Ishikawa (cell line): ENCODE measurements around the gene TIPRL.

Source experiments
- CEBPB ChIP-seq: IDR thresholded peaks from 2 replicates; pipeline ENCODE4 v1.6.1; 2012
- CREB1 ChIP-seq: IDR thresholded peaks from 2 replicates; pipeline ENCODE4 v1.6.1; 2012; ENCODE audit warnings: low read depth
- EGR1 ChIP-seq: IDR thresholded peaks from 2 replicates; pipeline ENCODE4 v1.6.1; 2012
- EP300 ChIP-seq: IDR thresholded peaks from 2 replicates; pipeline ENCODE4 v1.6.1; 2012; ENCODE audit warnings: borderline replicate concordance
- FOXM1 ChIP-seq: IDR thresholded peaks from 2 replicates; pipeline ENCODE4 v1.6.1; 2012; ENCODE audit warnings: low read depth, borderline replicate concordance
- NFIC ChIP-seq: IDR thresholded peaks from 2 replicates; pipeline ENCODE4 v1.6.1; 2012
- RAD21 ChIP-seq: IDR thresholded peaks from 2 replicates; pipeline ENCODE4 v1.6.1; 2012; ENCODE audit warnings: low read depth
- TAF1 ChIP-seq: IDR thresholded peaks from 2 replicates; pipeline ENCODE4 v1.6.1; 2012; ENCODE audit warnings: low read depth, mild to moderate bottlenecking
- TCF12 ChIP-seq: IDR thresholded peaks from 2 replicates; pipeline ENCODE4 v1.6.1; 2012; ENCODE audit warnings: low read depth
- TEAD4 ChIP-seq: IDR thresholded peaks from 2 replicates; pipeline ENCODE4 v1.6.1; 2012
- YY1 ChIP-seq: IDR thresholded peaks from 2 replicates; pipeline ENCODE4 v1.6.1; 2012; ENCODE audit warnings: low read depth
- ZBTB7A ChIP-seq: IDR thresholded peaks from 2 replicates; pipeline ENCODE4 v1.6.1; 2012; ENCODE audit warnings: low read depth
- TF ChIP-seq, protein P1 (sequence below): IDR thresholded peaks from 2 replicates; pipeline ENCODE4 v1.6.1; 2012; ENCODE audit warnings: low read depth, mild to moderate bottlenecking
- TF ChIP-seq, protein P2 (sequence below): IDR thresholded peaks from 2 replicates; pipeline ENCODE4 v1.6.1; 2012
- TF ChIP-seq, protein P3 (sequence below): IDR thresholded peaks from 2 replicates; pipeline ENCODE4 v1.6.1; 2012

TIPRL gene

DNA sequence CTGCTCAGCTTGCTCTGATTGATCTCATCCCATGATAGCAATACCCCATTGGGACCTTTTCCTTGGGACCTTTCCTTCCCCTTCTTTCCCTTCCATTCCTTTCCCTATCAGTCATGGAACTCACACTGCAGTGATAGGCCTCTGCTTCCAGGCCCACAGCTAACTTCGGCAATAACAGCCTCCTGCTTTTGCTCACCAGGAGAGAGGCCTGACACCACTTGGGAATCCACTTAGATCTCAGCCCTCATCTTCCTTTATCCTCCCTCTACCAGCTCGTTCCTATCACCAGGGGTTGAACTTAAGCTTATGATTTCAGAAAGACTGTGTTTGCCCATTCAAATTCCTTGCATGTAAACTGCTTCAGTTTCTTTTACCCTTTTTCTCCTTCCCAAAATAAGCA is 11.0 kb upstream of the TIPRL start:
- TF ChIP-seq TAF1 (no peak), CREB1 (no peak), TCF12 (no peak), FOXM1 (no peak), RAD21 (no peak), NFIC (no peak)
- TF ChIP-seq, protein P1, sequence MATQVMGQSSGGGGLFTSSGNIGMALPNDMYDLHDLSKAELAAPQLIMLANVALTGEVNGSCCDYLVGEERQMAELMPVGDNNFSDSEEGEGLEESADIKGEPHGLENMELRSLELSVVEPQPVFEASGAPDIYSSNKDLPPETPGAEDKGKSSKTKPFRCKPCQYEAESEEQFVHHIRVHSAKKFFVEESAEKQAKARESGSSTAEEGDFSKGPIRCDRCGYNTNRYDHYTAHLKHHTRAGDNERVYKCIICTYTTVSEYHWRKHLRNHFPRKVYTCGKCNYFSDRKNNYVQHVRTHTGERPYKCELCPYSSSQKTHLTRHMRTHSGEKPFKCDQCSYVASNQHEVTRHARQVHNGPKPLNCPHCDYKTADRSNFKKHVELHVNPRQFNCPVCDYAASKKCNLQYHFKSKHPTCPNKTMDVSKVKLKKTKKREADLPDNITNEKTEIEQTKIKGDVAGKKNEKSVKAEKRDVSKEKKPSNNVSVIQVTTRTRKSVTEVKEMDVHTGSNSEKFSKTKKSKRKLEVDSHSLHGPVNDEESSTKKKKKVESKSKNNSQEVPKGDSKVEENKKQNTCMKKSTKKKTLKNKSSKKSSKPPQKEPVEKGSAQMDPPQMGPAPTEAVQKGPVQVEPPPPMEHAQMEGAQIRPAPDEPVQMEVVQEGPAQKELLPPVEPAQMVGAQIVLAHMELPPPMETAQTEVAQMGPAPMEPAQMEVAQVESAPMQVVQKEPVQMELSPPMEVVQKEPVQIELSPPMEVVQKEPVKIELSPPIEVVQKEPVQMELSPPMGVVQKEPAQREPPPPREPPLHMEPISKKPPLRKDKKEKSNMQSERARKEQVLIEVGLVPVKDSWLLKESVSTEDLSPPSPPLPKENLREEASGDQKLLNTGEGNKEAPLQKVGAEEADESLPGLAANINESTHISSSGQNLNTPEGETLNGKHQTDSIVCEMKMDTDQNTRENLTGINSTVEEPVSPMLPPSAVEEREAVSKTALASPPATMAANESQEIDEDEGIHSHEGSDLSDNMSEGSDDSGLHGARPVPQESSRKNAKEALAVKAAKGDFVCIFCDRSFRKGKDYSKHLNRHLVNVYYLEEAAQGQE, result no peak

DNA sequence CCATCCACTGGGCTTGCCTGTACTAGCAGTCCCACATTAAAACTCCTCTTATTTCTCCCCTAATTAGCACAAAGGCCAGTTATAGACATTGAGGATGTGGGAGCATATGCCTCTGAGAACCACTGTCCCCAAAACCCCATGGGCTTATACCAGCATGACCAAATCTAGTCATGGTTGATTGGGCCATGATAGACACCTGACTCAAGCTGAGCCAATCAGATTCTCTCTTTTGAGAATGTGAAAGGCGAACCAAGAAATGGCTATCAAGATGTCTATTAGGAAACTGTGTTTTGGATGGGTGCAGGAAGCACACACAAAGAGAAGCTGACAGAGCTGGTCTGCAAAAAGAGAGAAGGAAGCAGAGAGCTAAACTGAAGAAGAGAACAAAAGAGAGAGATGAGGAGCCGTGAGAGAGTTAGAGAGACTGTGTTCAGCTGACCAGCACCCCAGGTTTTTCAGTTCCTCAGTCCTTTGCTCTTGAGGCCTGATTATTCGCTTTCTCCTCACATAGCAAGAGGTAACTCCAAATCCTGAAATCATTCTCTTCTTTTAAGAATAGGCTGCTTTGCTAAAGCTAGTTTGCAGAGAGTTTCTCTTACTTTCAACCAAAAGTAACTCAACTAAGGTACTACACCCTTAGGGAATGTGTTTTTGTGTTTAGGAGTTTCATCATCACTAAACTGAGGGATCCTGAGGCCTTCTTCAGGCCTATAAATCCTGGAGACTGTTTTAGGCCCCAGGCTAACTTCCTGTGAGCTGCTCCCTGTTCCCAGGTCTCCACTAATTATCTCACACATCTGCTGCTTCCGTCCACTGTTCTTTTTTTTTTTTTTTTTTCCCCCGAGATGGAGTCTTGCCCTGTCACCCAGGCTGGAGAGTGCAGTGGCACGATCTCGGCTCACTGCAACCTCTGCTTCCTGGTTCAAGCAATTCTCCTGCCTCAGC is 7.9 kb upstream of the TIPRL start:
- TF ChIP-seq FOXM1 (no peak), TAF1 (no peak), TEAD4 (no peak), ZBTB7A (no peak), EP300 (no peak), YY1 (no peak), RAD21 (no peak)
- TF ChIP-seq, protein P2, sequence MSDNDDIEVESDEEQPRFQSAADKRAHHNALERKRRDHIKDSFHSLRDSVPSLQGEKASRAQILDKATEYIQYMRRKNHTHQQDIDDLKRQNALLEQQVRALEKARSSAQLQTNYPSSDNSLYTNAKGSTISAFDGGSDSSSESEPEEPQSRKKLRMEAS, result no peak
- TF ChIP-seq, protein P3, sequence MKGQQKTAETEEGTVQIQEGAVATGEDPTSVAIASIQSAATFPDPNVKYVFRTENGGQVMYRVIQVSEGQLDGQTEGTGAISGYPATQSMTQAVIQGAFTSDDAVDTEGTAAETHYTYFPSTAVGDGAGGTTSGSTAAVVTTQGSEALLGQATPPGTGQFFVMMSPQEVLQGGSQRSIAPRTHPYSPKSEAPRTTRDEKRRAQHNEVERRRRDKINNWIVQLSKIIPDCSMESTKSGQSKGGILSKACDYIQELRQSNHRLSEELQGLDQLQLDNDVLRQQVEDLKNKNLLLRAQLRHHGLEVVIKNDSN, result no peak

DNA sequence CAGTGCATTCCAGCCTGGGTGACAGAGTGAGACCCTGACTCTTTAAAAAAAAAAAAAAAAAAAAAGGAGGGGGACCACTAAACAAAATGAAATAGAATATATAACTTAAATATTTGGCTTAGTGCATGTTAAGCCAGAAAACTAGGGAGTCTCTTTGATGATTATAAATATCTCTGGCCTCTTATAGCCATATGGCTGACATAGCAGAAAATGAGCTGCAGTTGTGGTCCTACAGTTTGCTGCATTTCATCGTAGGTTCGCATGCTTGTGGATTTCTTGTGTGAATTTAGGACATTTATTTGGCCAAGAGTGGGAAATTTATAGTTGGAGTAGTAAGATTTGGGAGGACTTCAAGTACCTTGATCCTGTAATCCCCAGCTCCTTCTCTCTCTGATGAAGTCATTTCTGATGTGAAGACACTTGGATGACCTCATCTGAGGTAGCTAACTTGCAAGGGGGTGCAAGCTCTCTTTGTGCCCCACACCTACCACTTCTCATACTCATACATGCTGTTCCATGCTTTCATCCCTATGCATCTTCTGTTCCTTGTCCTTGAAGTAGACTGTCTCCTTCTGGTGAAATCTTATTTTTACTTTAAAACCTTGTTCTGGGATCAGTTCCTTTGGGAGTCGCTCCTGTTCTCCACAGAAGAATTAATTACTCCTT is 6.4 kb upstream of the TIPRL start:
- TF ChIP-seq TEAD4, result no peak
- no peak for TF ChIP-seq RAD21
- TF ChIP-seq, protein P1, result no peak
- TF ChIP-seq CREB1, result no peak
- TF ChIP-seq NFIC, result no peak
- no peak for TF ChIP-seq YY1
- TF ChIP-seq FOXM1, result no peak
- no peak for TF ChIP-seq CEBPB
- no peak for TF ChIP-seq EP300
- no peak for TF ChIP-seq ZBTB7A
- TF ChIP-seq, protein P2, result no peak
- TF ChIP-seq, protein P3, result no peak
- no peak for TF ChIP-seq TAF1
- no peak for TF ChIP-seq EGR1
- TF ChIP-seq TCF12, result no peak

DNA sequence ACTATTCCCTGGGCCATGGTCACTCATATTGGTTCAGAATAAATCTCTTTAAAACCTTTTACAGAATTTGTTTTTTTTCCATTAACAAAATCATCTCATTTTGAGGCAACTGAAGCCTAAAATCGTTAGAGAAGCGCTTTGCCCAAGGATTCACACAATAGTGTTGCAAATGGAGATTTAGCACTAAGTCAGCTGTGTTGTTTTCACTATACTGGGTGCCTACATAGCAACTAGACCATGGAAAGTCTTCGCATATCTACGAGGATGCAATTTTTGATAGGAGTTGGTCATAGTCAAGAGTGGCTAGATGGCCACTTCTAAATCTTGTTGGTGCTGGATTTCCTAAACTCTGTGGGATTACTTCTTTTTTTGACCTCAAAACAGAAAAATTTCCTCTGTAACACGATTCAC is 530 bp upstream of the TIPRL start:
- TF ChIP-seq CEBPB, result no peak
- TF ChIP-seq, protein P2, result no peak
- no peak for TF ChIP-seq CREB1
- TF ChIP-seq RAD21, result no peak
- no peak for TF ChIP-seq YY1
- TF ChIP-seq, protein P1, result no peak
- TF ChIP-seq TCF12, result no peak
- TF ChIP-seq TAF1, result no peak
- TF ChIP-seq ZBTB7A, result no peak
